Tibial nerve (tissue), 4 donors: ENCODE results near the gene SLC17A8.

Experiments
- CTCF ChIP-seq, 5 experiments: fragments of 200-600 bp in 3 of 5; fragments of 450-650 bp in 2 of 5; sonication (generic) in 3 of 5; IDR thresholded peaks; one replicate each; pipeline ENCODE4 v1.5.1; 2016 to 2019; ENCODE audit warnings: antibody characterized with exemption in 5 of 5, mild to moderate bottlenecking in 3 of 5, moderate library complexity in 2 of 5
- EP300 ChIP-seq, 2 donors: sonication (generic); formaldehyde crosslinking; IDR thresholded peaks; one replicate each; pipeline ENCODE4 v1.6.1; 2017; ENCODE audit warnings: antibody characterized with exemption in 2 of 2, mild to moderate bottlenecking in 1 of 2
- POLR2A ChIP-seq, 2 donors: fragments of 450-650 bp; IDR thresholded peaks; one replicate each; pipeline ENCODE4 v1.6.1; 2017; ENCODE audit warnings: antibody characterized with exemption in 2 of 2, mild to moderate bottlenecking in 2 of 2, moderate library complexity in 2 of 2

GRCh38 chr12:100337299-100337698, 19.6 kb upstream of the SLC17A8 start:
- no peak for TF ChIP-seq CTCF (IDR thresholded peaks at IDR 0.05)
- no peak for TF ChIP-seq POLR2A (IDR thresholded peaks at IDR 0.05)
- TF ChIP-seq EP300 (IDR thresholded peaks at IDR 0.05) = no peak
